ENCODE measurements around the gene KCNA10. TPM values are rescaled to one million over a fixed set of nuclear protein-coding genes. Genes with fewer than 3 reads are reported as not detected.
A peak's percentile ranks its signal among the peaks of the same experiment; 100 is the strongest.

The KCNA10 gene
- total and polyA plus RNA-seq, 10 donors: 0.28 TPM; not detected in 9

DNA sequence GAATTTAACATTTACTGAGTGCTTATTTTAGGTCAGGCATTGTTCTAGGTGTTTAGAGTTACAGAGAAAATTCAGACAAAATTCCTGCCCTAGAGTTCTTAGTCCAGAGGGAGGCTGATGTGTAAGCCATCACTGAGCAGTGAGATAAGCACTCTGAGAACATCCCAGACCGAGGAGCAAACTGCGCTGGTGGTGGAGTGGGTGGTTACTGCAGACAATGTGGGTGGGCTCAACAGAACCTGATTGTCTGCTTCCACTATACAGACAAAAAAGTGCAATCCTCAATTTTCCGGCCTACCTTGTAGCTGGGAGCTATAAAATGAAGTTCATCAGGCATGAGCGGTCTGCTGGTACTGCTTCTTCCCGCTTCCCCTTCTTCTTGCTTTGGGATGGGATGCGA is 44.5 kb downstream of the KCNA10 start:
- Histone ChIP-seq H3K4me3 (no peak overlapping the region), H3K9me3 (no peaks in the 10 kb centered on the region), H3K27me3 (replicated peaks in 1 of 7) (no peaks in the 10 kb centered on the region), H3K36me3 (no peaks in the 10 kb centered on the region), H3K4me1 (no peaks in the 10 kb centered on the region), H3K27ac (no peak overlapping the region)
- intact Hi-C loops (cut with DNase I; ENCODE audit: low total_unique reads): no loop called here
- TF ChIP-seq CTCF (IDR thresholded peaks at IDR 0.05 in 8 of 11, conservative IDR thresholded peaks at IDR 0.05 in 3 of 11) (no peak), POLR2AphosphoS5 (IDR thresholded peaks at IDR 0.05) (no peak), POLR2A (IDR thresholded peaks at IDR 0.05) (no peak)
- peak; percentile 6 for DNase-seq
- WGBS, 5 donors: 90 to 96% (median 92%) methylated on average over 6 of the region's 6 CpGs

GRCh38 chr1:110472546-110472945 is 46.4 kb downstream of the KCNA10 start:
- 79 to 88% (median 83%) methylated on average over 10 of the region's 10 CpGs for WGBS, 5 donors
- intact Hi-C loops (cut with DNase I; ENCODE audit: low total_unique reads): no loop called here
- no peaks in the 10 kb centered on the region for H3K36me3 ChIP-seq
- H3K27ac ChIP-seq: no peak overlapping the region
- TF ChIP-seq POLR2AphosphoS5 (IDR thresholded peaks at IDR 0.05) (no peak), POLR2A (IDR thresholded peaks at IDR 0.05) (no peak), CTCF (IDR thresholded peaks at IDR 0.05 in 8 of 11, conservative IDR thresholded peaks at IDR 0.05 in 3 of 11) (no peak)
- no peaks in the 10 kb centered on the region for H3K27me3 ChIP-seq (replicated peaks in 1 of 7)
- no peak overlapping the region for H3K4me3 ChIP-seq
- no peaks in the 10 kb centered on the region for H3K9me3 ChIP-seq
- no peaks in the 10 kb centered on the region for H3K4me1 ChIP-seq
- DNase-seq: peak; percentile 28

DNA sequence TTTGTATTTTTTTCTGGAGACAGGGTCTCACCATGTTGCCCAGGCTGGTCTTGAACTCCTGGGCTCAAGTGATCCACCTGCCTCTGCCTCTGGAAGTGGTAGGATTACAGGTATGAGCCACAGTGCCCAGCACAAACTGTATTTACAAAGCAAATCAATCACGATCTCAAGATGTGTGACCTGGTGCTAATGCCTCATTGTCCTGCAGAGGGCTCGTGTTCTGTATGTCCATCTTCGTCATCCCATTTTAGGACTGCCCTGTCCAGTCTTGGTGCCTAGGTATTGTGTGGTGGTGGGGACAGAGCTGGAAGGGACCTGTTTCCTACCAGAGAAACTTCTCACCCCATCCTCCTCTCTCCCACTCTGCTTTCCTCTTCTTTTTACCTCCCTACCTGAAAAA is 47.8 kb downstream of the KCNA10 start:
- H3K36me3 ChIP-seq: no peaks in the 10 kb centered on the region
- H3K4me3 ChIP-seq: no peak overlapping the region
- H3K9me3 ChIP-seq: no peaks in the 10 kb centered on the region
- intact Hi-C loops (cut with DNase I; ENCODE audit: low total_unique reads): no loop called here
- no peak overlapping the region for H3K27ac ChIP-seq
- no peaks in the 10 kb centered on the region for H3K27me3 ChIP-seq (replicated peaks in 1 of 7)
- peak; percentile 12 for DNase-seq
- no peaks in the 10 kb centered on the region for H3K4me1 ChIP-seq
- no peak for TF ChIP-seq CTCF (IDR thresholded peaks at IDR 0.05 in 8 of 11, conservative IDR thresholded peaks at IDR 0.05 in 3 of 11)
- 68 to 81% (median 79%) methylated on average over 3 of the region's 3 CpGs for WGBS, 5 donors

Other genes starting within 250 kb of the KCNA10 start
- gene RBM15, start 179.8 kb downstream of the KCNA10 start, total RNA-seq: 10 to 100 TPM; 36.7 to 63.7 (median 45.6) TPM
- gene RBM15, start 179.8 kb downstream of the KCNA10 start, polyA plus RNA-seq: 1 to 10 TPM; 3.6 to 8.0 (median 4.1) TPM
- 1 to 10 TPM; 2.0 to 6.9 (median 5.4) TPM for gene SLC16A4, start 128.1 kb downstream of the KCNA10 start, total RNA-seq
- 1 to 10 TPM; 1.5 to 3.3 (median 2.7) TPM for gene SLC16A4, start 128.1 kb downstream of the KCNA10 start, polyA plus RNA-seq
- gene LAMTOR5, start 111.5 kb downstream of the KCNA10 start, total RNA-seq: 100 to 1,000 TPM in 1 of 7 donors, 10 to 100 TPM in 6; 49.6 to 115 (median 83.3) TPM
- gene LAMTOR5, start 111.5 kb downstream of the KCNA10 start, polyA plus RNA-seq: 100 to 1,000 TPM; 261 to 340 (median 296) TPM
- gene PROK1, start 68.0 kb downstream of the KCNA10 start, total RNA-seq: 1 to 10 TPM in 1 of 7 donors, under 1 TPM in 4, not detected in 2; 0.20 to 1.1 (median 0.51) TPM
- 1 to 10 TPM in 1 of 3 donors, under 1 TPM in 1, not detected in 1; 0.07 to 2.5 TPM for gene PROK1, start 68.0 kb downstream of the KCNA10 start, polyA plus RNA-seq
- 1 to 10 TPM in 5 of 7 donors, under 1 TPM in 2; 0.65 to 2.6 (median 1.4) TPM for gene KCNA2, start 87.2 kb upstream of the KCNA10 start, total RNA-seq
- gene KCNA2, start 87.2 kb upstream of the KCNA10 start, polyA plus RNA-seq: under 1 TPM; 0.09 to 0.13 (median 0.11) TPM
- 10 to 100 TPM; 20.4 to 45.8 (median 28.4) TPM for gene KCNA3, start 155.8 kb upstream of the KCNA10 start, total RNA-seq
- gene KCNA3, start 155.8 kb upstream of the KCNA10 start, polyA plus RNA-seq: 1 to 10 TPM in 1 of 3 donors, under 1 TPM in 2; 0.30 to 1.4 (median 0.96) TPM